Epithelial cell of proximal tubule (primary cell): ENCODE results near the gene DYNC1H1. TPM values are rescaled to one million over a fixed set of nuclear protein-coding genes. Genes with fewer than 3 reads are reported as not detected.

Experiments used
- DNase-seq: peaks from one replicate; pipeline ENCODE4 v3.0.0-alpha.2; 2011; ENCODE audit warnings: low read depth
- H3K4me3 ChIP-seq: 2 replicates; pipeline ENCODE4 v1.5.1; 2011; ENCODE audit warnings: low read depth, mild to moderate bottlenecking, low read length
- total RNA-seq: library from RNA; depleted of rRNA; stranded (reverse); fragments of >200 nt; gene quantifications from 2 replicates; pipeline ENCODE4 v1.2.3, GENCODE V29; 2015
- TF ChIP-seq, protein P1 (sequence below): conservative IDR thresholded peaks from 2 replicates; pipeline ENCODE4 v1.5.1; 2012; ENCODE audit warnings: low read depth, mild to moderate bottlenecking, low read length

DYNC1H1 gene
- total RNA-seq, 1 donor from 2014 or later: 402 TPM

DNA sequence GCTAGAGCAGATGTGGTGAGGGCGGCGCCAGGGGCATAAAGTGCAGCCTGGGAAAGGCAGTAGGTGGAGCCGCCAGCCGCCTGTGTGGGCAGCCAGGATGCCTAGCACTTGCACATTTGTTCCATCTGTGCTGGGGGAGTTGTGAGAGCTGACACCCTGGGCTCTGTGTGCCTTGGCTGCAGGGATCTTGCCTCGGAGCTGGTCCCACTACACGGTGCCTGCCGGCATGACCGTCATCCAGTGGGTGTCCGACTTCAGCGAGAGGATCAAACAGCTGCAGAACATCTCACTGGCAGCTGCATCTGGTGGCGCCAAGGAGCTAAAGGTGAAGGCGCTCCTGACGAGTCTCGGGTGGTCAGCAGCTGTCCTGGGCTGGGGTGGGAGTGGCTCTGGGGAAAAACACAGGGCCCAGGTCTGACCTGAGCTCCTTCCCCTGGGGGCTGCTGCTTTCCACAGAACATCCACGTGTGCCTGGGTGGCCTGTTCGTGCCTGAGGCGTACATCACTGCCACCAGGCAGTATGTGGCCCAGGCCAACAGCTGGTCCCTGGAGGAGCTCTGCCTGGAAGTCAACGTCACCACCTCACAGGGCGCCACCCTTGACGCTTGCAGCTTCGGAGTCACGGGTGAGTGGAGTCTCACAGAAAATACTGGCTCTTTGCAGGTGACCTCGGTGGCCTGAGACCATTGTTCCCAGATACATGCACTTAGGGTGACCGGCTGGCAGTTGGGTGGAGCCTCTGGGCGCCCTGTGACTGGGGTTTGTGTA is 85.1 kb downstream of the DYNC1H1 start:
- TF ChIP-seq, protein P1, sequence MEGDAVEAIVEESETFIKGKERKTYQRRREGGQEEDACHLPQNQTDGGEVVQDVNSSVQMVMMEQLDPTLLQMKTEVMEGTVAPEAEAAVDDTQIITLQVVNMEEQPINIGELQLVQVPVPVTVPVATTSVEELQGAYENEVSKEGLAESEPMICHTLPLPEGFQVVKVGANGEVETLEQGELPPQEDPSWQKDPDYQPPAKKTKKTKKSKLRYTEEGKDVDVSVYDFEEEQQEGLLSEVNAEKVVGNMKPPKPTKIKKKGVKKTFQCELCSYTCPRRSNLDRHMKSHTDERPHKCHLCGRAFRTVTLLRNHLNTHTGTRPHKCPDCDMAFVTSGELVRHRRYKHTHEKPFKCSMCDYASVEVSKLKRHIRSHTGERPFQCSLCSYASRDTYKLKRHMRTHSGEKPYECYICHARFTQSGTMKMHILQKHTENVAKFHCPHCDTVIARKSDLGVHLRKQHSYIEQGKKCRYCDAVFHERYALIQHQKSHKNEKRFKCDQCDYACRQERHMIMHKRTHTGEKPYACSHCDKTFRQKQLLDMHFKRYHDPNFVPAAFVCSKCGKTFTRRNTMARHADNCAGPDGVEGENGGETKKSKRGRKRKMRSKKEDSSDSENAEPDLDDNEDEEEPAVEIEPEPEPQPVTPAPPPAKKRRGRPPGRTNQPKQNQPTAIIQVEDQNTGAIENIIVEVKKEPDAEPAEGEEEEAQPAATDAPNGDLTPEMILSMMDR: no peak
- H3K4me3 ChIP-seq: no peak overlapping the region
- DNase-seq: no peak

DNA sequence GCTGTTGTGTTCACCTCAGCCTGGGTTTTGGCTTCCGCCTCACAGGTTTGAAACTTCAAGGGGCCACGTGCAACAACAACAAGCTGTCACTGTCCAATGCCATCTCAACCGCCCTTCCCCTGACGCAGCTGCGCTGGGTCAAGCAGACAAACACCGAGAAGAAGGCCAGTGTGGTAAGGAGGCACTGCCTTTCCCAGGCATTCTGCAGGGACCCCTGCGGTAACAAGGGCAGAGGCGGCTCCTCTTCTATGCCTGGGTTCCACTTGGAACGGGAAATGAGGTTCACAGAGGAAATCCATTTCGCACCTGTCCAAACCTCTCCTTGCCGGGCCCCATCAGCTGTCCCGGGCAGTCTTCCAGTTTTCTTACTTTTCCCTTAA is 85.6 kb downstream of the DYNC1H1 start:
- no peak overlapping the region for H3K4me3 ChIP-seq
- DNase-seq: no peak
- TF ChIP-seq, protein P1: no peak

DNA sequence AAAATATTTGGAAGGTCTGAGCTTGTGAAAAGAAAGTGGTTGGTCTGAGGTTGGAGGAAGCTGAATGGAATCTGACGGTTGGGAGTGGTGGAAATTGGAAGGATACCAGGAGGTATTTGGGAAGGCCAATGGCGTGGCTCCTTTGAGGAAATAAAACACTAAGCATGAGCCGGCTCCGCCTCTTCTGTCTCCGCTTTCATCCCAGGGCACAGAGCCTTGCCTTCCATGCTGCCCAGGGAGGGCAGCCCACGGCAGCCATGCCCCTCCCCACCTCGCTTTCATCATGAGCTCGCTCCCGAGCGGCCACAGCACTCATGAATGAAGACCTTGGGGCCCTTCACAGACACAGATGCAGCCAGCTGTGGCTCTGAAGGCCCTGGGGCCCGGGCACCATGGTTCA is 86.3 kb downstream of the DYNC1H1 start:
- TF ChIP-seq, protein P1: no peak
- no peak overlapping the region for H3K4me3 ChIP-seq
- no peak for DNase-seq

DNA sequence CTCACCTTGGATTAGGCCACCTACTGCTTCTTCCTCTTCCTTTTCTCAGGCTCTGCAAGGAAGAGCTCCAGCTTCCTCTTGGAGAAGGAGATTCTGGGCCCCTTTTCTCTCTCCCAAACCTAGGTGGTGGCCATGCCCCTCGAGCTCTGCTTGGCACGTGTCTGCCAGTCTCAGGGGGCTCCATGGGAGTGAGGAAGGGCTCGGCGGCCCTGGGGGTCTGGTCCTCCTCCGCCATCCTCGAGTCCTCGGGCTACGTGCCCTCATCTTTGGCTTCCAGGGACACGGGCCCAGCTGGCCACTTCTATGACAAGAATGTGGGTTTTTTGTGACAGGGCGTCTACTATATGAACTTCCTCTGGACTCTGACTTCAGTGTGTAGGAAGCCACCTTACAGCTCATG is 88.1 kb downstream of the DYNC1H1 start:
- DNase-seq: no peak
- H3K4me3 ChIP-seq: no peak overlapping the region
- TF ChIP-seq, protein P1: no peak

DNA sequence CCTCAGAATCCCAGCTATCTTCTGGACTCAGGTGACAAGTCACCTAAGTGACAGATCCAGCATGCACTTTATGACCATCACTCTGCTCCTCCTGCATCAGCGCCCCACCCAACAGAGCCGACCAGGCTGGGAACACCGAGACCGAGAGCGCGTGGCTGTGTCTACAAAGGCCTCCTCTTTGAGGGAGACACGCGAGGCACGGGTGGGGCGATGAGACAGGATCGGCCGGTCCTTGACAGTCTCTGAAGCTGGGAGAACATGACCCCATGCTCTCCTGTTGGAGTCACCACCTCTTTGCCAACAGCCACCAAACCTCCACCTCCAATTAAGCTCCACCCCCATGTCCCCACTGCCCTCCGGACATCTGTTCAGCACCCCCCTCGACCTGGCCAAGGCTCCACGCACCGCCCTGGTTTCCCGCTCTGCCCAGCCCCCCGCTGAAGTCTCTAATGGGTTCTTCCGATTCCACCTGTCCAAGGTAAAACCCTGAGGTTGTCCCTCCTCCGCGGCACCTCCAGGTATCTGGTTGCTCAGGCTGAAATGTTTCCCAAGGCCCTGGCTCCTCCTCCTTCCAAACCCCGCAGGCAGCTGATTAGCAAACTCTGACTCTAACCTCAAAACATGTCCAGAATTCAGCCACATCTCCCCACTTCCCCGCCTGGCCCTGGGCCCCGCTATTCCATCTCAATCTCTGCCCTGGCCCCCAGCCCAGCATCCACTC is 91.0 kb downstream of the DYNC1H1 start:
- no peak for DNase-seq
- no peak overlapping the region for H3K4me3 ChIP-seq
- TF ChIP-seq, protein P1: no peak

DNA sequence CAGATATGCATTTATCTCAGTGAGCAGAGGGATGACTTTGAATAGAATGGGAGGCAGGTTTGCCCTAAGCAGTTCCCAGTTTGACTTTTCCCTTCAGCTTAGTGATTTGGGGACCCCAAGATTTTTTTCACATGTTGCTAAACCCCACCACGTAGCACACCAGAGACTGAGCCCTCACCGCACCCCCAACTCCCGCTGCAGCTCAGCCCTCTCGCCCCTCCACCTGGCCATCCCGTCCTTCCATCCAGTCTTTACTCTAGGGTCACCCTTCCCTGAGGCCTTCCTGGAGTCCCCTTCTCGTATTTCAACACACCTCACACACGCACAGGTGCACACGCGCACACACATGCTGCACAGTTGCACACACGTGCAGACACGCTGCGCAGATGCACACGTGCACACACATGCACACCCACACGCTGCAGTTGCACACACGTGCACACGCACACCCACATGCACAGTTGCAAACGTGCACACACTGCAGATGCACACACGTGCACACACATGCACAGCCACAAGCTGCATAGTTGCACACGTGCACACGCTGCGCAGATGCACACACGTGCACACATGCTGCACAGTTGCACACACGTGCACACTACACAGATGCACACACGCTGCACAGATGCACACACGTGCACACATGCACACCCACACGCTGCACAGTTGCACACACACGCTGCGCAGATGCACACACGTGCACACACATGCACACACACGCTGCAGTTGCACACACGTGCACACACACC is 92.5 kb downstream of the DYNC1H1 start:
- TF ChIP-seq, protein P1: no peak
- H3K4me3 ChIP-seq: no peak overlapping the region
- DNase-seq: no peak
